ENCODE results near the gene MFAP5.
A peak's percentile ranks its signal among the peaks of the same experiment; 100 is the strongest.
"Not testable (repeated sequence)": the region's sequence is repeated elsewhere in the genome, so short reads cannot be mapped to it uniquely, and the experiment has no call there.

MFAP5 gene

GRCh38 chr12:8638951-8639350 is 23.7 kb downstream of the MFAP5 start:
- in situ Hi-C loops (cut with MboI; ENCODE audit: low pct_unique_long_range_greater_than_20kb, low sequenced_read_pairs): no loop called here
- no peak for DNase-seq

GRCh38 chr12:8637666-8638065 is 25.0 kb downstream of the MFAP5 start:
- in situ Hi-C loops (cut with MboI; ENCODE audit: low pct_unique_long_range_greater_than_20kb, low sequenced_read_pairs): no loop called here
- DNase-seq: no peak

DNA sequence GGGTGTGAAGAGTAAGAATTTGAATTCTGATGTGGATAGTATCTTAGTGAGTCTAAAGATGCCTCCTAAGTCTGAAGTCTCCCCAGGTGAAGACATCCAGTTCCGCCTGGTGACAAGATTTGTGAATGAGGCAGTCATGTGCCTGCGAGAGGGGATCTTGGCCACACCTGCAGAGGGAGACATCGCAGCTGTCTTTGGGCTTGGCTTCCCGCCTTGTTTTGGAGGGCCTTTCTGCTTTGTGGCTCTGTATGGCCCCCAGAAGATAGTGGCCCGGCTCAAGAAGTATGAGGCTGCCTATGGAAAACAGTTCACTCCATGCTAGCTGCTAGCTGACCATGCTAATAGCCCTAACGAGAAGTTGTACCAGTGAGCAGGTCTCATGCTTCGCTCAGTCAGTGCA is 25.4 kb downstream of the MFAP5 start:
- in situ Hi-C loops (cut with MboI; ENCODE audit: low pct_unique_long_range_greater_than_20kb, low sequenced_read_pairs): no loop called here
- no peak for DNase-seq

DNA sequence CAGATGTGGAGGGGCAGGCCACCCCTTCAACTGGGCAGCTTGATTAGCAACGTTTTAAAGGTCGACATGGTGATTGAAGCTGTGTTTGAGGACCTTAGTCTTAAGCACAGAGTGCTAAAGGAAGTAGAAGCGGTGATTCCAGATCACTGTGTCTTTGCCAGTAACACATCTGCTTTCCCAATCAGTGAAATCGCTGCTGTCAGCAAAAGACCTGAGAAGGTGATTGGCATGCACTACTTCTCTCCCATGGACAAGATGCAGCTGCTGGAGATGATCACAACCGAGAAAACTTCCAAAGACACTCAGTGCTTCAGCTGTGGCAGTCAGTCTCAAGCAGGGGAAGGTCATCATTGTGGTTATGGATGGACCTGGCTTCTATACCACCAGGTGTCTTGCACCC is 26.0 kb downstream of the MFAP5 start:
- in situ Hi-C loops (cut with MboI; ENCODE audit: low pct_unique_long_range_greater_than_20kb, low sequenced_read_pairs): no loop called here
- DNase-seq: no peak

GRCh38 chr12:8636007-8636346 is 26.6 kb downstream of the MFAP5 start:
- in situ Hi-C loops (cut with MboI; ENCODE audit: low pct_unique_long_range_greater_than_20kb, low sequenced_read_pairs); DNase-seq: not testable (repeated sequence)

GRCh38 chr12:8635342-8636006 is 27.2 kb downstream of the MFAP5 start:
- DNase-seq; in situ Hi-C loops (cut with MboI; ENCODE audit: low pct_unique_long_range_greater_than_20kb, low sequenced_read_pairs): not testable (repeated sequence)

DNA sequence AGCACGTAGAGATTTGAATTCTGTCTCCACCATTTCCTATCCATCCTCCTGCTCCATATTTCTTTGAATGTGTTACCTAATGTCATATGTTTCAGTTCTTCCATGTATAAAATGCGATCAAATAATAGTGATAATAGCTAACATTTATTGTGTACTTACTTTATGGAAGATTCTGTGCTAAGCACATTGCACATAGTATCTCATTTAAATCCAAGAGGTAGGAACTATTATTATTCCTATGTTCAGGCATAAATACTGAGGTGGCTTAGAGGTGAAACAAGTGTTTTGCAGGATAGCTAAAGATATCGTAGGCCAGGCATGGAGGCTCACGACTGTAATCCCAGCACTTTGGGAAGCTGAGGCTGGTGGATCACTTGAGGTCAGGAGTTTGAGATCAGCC is 32.5 kb downstream of the MFAP5 start:
- DNase-seq: no peak
- in situ Hi-C loops (cut with MboI; ENCODE audit: low pct_unique_long_range_greater_than_20kb, low sequenced_read_pairs): no loop called here

DNA sequence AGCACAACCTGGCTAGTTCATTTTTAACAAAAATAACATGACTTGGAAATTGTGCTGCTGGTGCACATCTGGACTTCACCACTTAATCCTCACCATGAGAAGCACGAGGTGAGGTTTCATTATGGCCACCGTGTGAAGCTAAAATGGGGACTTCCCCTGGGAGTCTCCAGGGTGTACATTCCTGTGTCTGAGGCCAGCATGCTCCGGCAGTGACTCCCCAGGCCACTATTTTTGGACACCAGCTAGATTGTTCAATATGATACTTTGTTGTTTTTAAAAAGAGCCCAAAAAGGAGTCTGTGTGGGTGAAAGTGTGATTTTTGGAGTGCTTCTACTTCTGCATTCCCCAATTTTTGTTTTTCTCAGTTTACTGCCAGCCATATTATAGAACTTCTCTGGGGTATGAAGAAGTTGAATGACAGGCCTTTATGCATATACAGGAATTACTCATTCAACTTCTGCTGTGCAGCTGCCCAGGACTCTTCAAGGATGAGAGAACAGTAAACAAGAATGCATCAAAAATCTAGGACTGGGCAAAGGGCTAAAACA is 33.1 kb downstream of the MFAP5 start:
- DNase-seq: no peak
- in situ Hi-C loops (cut with MboI; ENCODE audit: low pct_unique_long_range_greater_than_20kb, low sequenced_read_pairs): no loop called here

- in situ Hi-C loops (cut with MboI; ENCODE audit: low pct_unique_long_range_greater_than_20kb, low sequenced_read_pairs): no loop called here
- no peak for DNase-seq
These were observed 33.9 kb downstream of the MFAP5 start for GRCh38 chr12:8628731-8629130.

DNA sequence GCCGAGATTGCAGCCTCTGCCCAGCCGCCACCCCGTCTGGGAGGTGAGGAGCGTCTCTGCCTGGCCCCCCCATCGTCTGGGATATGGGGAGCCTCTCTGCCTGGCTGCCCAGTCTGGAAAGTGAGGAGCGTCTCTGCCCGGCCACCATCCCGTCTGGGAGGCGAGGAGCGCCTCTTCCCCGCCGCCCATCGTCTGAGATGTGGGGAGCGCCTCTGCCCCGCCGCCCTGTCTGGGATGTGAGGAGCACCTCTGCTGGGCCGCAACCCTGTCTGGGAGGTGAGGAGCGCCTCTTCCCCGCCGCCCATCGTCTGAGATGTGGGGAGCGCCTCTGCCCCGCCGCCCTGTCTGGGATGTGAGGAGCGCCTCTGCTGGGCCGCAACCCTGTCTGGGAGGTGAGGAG is 37.9 kb downstream of the MFAP5 start:
- in situ Hi-C loops (cut with MboI; ENCODE audit: low pct_unique_long_range_greater_than_20kb, low sequenced_read_pairs): not testable (repeated sequence)

DNA sequence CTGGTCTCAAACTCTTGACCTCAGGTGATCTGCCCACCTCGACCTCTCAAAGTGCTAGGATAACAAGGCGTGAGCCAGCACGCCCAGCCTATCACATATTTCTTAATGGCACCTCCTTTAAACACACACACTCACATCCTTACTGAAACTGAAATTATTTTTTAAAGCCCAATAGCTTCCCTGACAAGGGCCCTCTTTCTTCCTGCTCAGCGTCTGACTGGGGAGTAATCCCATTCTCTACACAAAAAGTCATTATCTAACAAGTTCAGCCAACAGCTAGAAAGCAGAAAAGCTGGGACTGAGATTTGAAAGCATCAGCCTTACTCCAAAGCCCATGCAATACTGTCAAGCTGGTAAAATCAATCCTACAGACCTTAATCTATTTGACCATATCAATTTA is 40.0 kb downstream of the MFAP5 start:
- DNase-seq: no peak
- in situ Hi-C loops (cut with MboI; ENCODE audit: low pct_unique_long_range_greater_than_20kb, low sequenced_read_pairs): no loop called here

More for the DNA sequence above, 37.9 kb downstream of the MFAP5 start:
- not testable (repeated sequence) for DNase-seq

GRCh38 chr12:8615206-8615605 is 47.4 kb downstream of the MFAP5 start:
- DNase-seq: no peak
- in situ Hi-C loops (cut with MboI; ENCODE audit: low pct_unique_long_range_greater_than_20kb, low sequenced_read_pairs): no loop called here

GRCh38 chr12:8613881-8614280 is 48.7 kb downstream of the MFAP5 start:
- in situ Hi-C loops (cut with MboI; ENCODE audit: low pct_unique_long_range_greater_than_20kb, low sequenced_read_pairs): not testable (repeated sequence)

GRCh38 chr12:8612629-8613028 is 50.0 kb downstream of the MFAP5 start, which contains the start of gene AICDA:
Gene AICDA (minus strand): TSS chr12:8612859. CDS start chr12:8612767, 92 bp downstream.
- in situ Hi-C loops (cut with MboI; ENCODE audit: low pct_unique_long_range_greater_than_20kb, low sequenced_read_pairs): no loop called here

More at GRCh38 chr12:8613881-8614280, 48.7 kb downstream of the MFAP5 start:
- not testable (repeated sequence) for DNase-seq

GRCh38 chr12:8609061-8609570 is 53.5 kb downstream of the MFAP5 start:
- in situ Hi-C loops (cut with MboI; ENCODE audit: low pct_unique_long_range_greater_than_20kb, low sequenced_read_pairs): no loop called here
- DNase-seq: peak; percentile 48

More at GRCh38 chr12:8612629-8613028, 50.0 kb downstream of the MFAP5 start, which contains the start of gene AICDA:
- DNase-seq: no peak

GRCh38 chr12:8606890-8607289 is 55.7 kb downstream of the MFAP5 start:
- in situ Hi-C loops (cut with MboI; ENCODE audit: low pct_unique_long_range_greater_than_20kb, low sequenced_read_pairs): no loop called here
- DNase-seq: no peak

GRCh38 chr12:8605057-8605456 is 57.6 kb downstream of the MFAP5 start:
- no peak for DNase-seq

GRCh38 chr12:8603856-8604255 is 58.8 kb downstream of the MFAP5 start:
- DNase-seq: peak; percentile 7
- in situ Hi-C loops (cut with MboI; ENCODE audit: low pct_unique_long_range_greater_than_20kb, low sequenced_read_pairs): no loop called here

More at GRCh38 chr12:8605057-8605456, 57.6 kb downstream of the MFAP5 start:
- in situ Hi-C loops (cut with MboI; ENCODE audit: low pct_unique_long_range_greater_than_20kb, low sequenced_read_pairs): no loop called here

GRCh38 chr12:8603286-8603685 is 59.3 kb downstream of the MFAP5 start:
- in situ Hi-C loops (cut with MboI; ENCODE audit: low pct_unique_long_range_greater_than_20kb, low sequenced_read_pairs): no loop called here
- DNase-seq: no peak

GRCh38 chr12:8596561-8596960 is 66.1 kb downstream of the MFAP5 start:
- DNase-seq: no peak
- in situ Hi-C loops (cut with MboI; ENCODE audit: low pct_unique_long_range_greater_than_20kb, low sequenced_read_pairs): no loop called here

Measured in KBM-7 (cell line).